GM13976 (cell line): ENCODE data around the gene STYXL2.

Experiments
- DNase-seq: peaks from one replicate; pipeline ENCODE4 v3.0.0; 2012; ENCODE audit warnings: low spot score
- CTCF ChIP-seq: IDR thresholded peaks from 2 replicates; pipeline ENCODE4 v1.5.1; 2012; ENCODE audit warnings: borderline replicate concordance, mild to moderate bottlenecking; ENCODE audit not compliant: insufficient read depth; ENCODE audit errors: extremely low read depth, missing control alignments, control extremely low read depth
- in situ Hi-C: fragments of 300-500 bp; cut with MboI; formaldehyde crosslinking; loops from one replicate; pipeline ENCODE4 v1.12.0; 2022; ENCODE audit warnings: low sequenced_read_pairs, mixed read lengths, inconsistent platforms; ENCODE audit not compliant: unreplicated experiment

Gene STYXL2

GRCh38 chr1:167093846-167094516 lies at the start of gene STYXL2:
Gene STYXL2 (plus strand): TSS chr1:167094075. CDS start chr1:167094850, 775 bp downstream.
- in situ Hi-C loops: no loop called here
- no peak for DNase-seq
- TF ChIP-seq CTCF: no peak

- in situ Hi-C loops: loop anchor here (10.0 kb wide), 1 partner anchor 67 kb away; the partner anchor contains the start of gene MAEL
- TF ChIP-seq CTCF: no peak
- no peak for DNase-seq
Measured at GRCh38 chr1:167051907-167052306, 42.0 kb upstream of the STYXL2 start.

GRCh38 chr1:167052389-167052788 lies 41.5 kb upstream of the STYXL2 start:
- peak; percentile 14 for TF ChIP-seq CTCF
- in situ Hi-C loops: loop anchor here (10.0 kb wide), 1 partner anchor 68 kb away; the partner anchor contains the start of gene MAEL
- no peak for DNase-seq

GRCh38 chr1:167054531-167054930 lies 39.3 kb upstream of the STYXL2 start:
- in situ Hi-C loops: loop anchor here (10.0 kb wide), 1 partner anchor 70 kb away; the partner anchor contains the start of gene MAEL
- no peak for DNase-seq
- no peak for TF ChIP-seq CTCF

- no peak for TF ChIP-seq CTCF
- in situ Hi-C loops: loop anchor here (5.0 to 10.0 kb wide), 2 partner anchors 70 to 143 kb away; partner anchors contain the start of gene MAEL
- no peak for DNase-seq
Measured at GRCh38 chr1:167054946-167055630, 38.8 kb upstream of the STYXL2 start.

- no peak for TF ChIP-seq CTCF
- in situ Hi-C loops: loop anchor here (5.0 to 10.0 kb wide), 2 partner anchors 72 to 144 kb away; partner anchors contain the start of gene MAEL
- no peak for DNase-seq
Measured at GRCh38 chr1:167056529-167057231, 37.2 kb upstream of the STYXL2 start.
